HepG2 (cell line): ENCODE results near the gene SATB2. TPM values are rescaled to one million over a fixed set of nuclear protein-coding genes. Genes with fewer than 3 reads are reported as not detected.

ENCODE experiments used
- ATF1 ChIP-seq: IDR thresholded peaks from 2 replicates; pipeline ENCODE4 v1.6.1; 2016; ENCODE audit warnings: mild to moderate bottlenecking, control low read depth
- BRCA1 ChIP-seq: sonication (generic); formaldehyde crosslinking; IDR thresholded peaks from 2 replicates; pipeline ENCODE4 v1.4.0; 2020; ENCODE audit warnings: missing genetic modification reagents
- DRAP1 ChIP-seq: IDR thresholded peaks from 2 replicates; pipeline ENCODE4 v1.6.1; 2016; ENCODE audit warnings: missing genetic modification reagents, missing compliant biosample characterization
- FOXO1 ChIP-seq: sonication (generic); formaldehyde crosslinking; IDR thresholded peaks from 2 replicates; pipeline ENCODE4 v1.4.0; 2020; ENCODE audit warnings: missing genetic modification reagents
- GRHL1 ChIP-seq: sonication (generic); formaldehyde crosslinking; conservative IDR thresholded peaks from 2 replicates; pipeline ENCODE4 v1.8.0; 2022; ENCODE audit warnings: missing genetic modification reagents
- HNRNPUL1 ChIP-seq: fragments of 200-400 bp; formaldehyde crosslinking; IDR thresholded peaks from 2 replicates; pipeline ENCODE4 v1.6.1; 2017; ENCODE audit warnings: low read depth, mild to moderate bottlenecking, low read length, moderate library complexity
- KLF9 ChIP-seq: IDR thresholded peaks from 2 replicates; pipeline ENCODE4 v1.6.1; 2016; ENCODE audit warnings: low read depth
- LRRFIP1 ChIP-seq: sonication (generic); formaldehyde crosslinking; conservative IDR thresholded peaks from 2 replicates; pipeline ENCODE4 v1.4.0; 2020; ENCODE audit warnings: missing genetic modification reagents
- MYNN ChIP-seq: sonication (generic); formaldehyde crosslinking; IDR thresholded peaks from 2 replicates; pipeline ENCODE4 v1.4.0; 2020; ENCODE audit warnings: mild to moderate bottlenecking, low read depth, missing genetic modification reagents
- NBN ChIP-seq: fragments of 450-650 bp; conservative IDR thresholded peaks from 2 replicates; pipeline ENCODE4 v1.6.1; 2017
- PRMT3 ChIP-seq: sonication (generic); formaldehyde crosslinking; IDR thresholded peaks from 2 replicates; pipeline ENCODE4 v1.8.1; 2022; ENCODE audit warnings: low read depth, mild to moderate bottlenecking, moderate library complexity, missing genetic modification reagents, borderline replicate concordance
- REST ChIP-seq, 2 experiments: IDR thresholded peaks; 2 replicates each; pipeline ENCODE4 v1.6.1; 2011 to 2012; ENCODE audit warnings: low read length in 2 of 2, borderline replicate concordance in 1 of 2, low read depth in 1 of 2, mild to moderate bottlenecking in 1 of 2, moderate library complexity in 1 of 2
- SP140L ChIP-seq: sonication (generic); formaldehyde crosslinking; IDR thresholded peaks from 2 replicates; pipeline ENCODE4 v1.4.0; 2020; ENCODE audit warnings: missing genetic modification reagents, borderline replicate concordance
- ZC3H4 ChIP-seq: sonication (generic); formaldehyde crosslinking; IDR thresholded peaks from 2 replicates; pipeline ENCODE4 v1.4.0; 2020; ENCODE audit warnings: missing genetic modification reagents, borderline replicate concordance
- ZNF160 ChIP-seq: sonication (generic); formaldehyde crosslinking; IDR thresholded peaks from 2 replicates; pipeline ENCODE4 v1.8.0; 2022; ENCODE audit warnings: mild to moderate bottlenecking, inconsistent platforms, missing genetic modification reagents
- ZNF33B ChIP-seq: sonication (generic); formaldehyde crosslinking; IDR thresholded peaks from 2 replicates; pipeline ENCODE4 v1.5.1; 2020; ENCODE audit warnings: mild to moderate bottlenecking, missing genetic modification reagents
- ZNF557 ChIP-seq: sonication (generic); formaldehyde crosslinking; IDR thresholded peaks from 2 replicates; pipeline ENCODE4 v1.4.0; 2020; ENCODE audit warnings: missing genetic modification reagents
- ZNF782 ChIP-seq: sonication (generic); formaldehyde crosslinking; IDR thresholded peaks from 2 replicates; pipeline ENCODE4 v1.4.0; 2020; ENCODE audit warnings: missing genetic modification reagents, mild to moderate bottlenecking, borderline replicate concordance
- ZXDC ChIP-seq: sonication (generic); formaldehyde crosslinking; IDR thresholded peaks from 2 replicates; pipeline ENCODE4 v1.5.0; 2020; ENCODE audit warnings: mild to moderate bottlenecking, missing genetic modification reagents
- polyA plus RNA-seq, 8 experiments: library from polyadenylated mRNA; depleted of rRNA in 3 of 8; stranded (reverse) in 7 of 8; unstranded in 1 of 8; fragments of >200 nt; fragmentation: Illumina TruSeq in 4 of 8; extraction: Trizol in 4 of 8; gene quantifications; 2 replicates each; pipeline versions ENCODE4 v1.2.1 to v1.2.3, GENCODE V29; 2011 to 2016; ENCODE audit warnings: low read depth in 4 of 8, missing spikeins in 1 of 8, mixed read lengths in 1 of 8; ENCODE audit not compliant: insufficient read depth in 1 of 8
- total RNA-seq, 5 experiments: library from RNA; depleted of rRNA; stranded (reverse); fragments of >200 nt; fragmentation: Illumina TruSeq; extraction: Trizol; gene quantifications; 2 replicates each; pipeline ENCODE4 v1.2.3, GENCODE V29; 2016; ENCODE audit warnings: low read depth in 1 of 5

The SATB2 gene
- total and polyA plus RNA-seq, 2 of the 13 experiments (the other 11 are each of a cell fraction or from before 2014, with no cell fraction given) = 2.5 to 5.5 TPM

GRCh38 chr2:199462956-199463692 is 5.4 kb upstream of the SATB2 start (continued):
- no peak for TF ChIP-seq MYNN (CRISPR knock-in tag)
- no peak for TF ChIP-seq ZXDC (CRISPR knock-in tag)
- TF ChIP-seq DRAP1 (CRISPR knock-in tag) = no peak
- peak; percentile 41; the same call in 1 of the 2 replicates for TF ChIP-seq ZNF160
- peak; percentile 57 for TF ChIP-seq ZNF782 (CRISPR knock-in tag)
- TF ChIP-seq LRRFIP1 = no peak
- peak; percentile 85; the same call in 1 of the 2 replicates for TF ChIP-seq ZNF33B
- TF ChIP-seq REST (IDR thresholded peaks at IDR 0.05; ENCODE audit: borderline replicate concordance in 1 of 2, low read depth in 1 of 2, low read length in 2 of 2) = no peak
- no peak for TF ChIP-seq HNRNPUL1
- no peak for TF ChIP-seq SP140L (CRISPR knock-in tag)
- TF ChIP-seq NBN = no peak
- no peak for TF ChIP-seq ZC3H4
- TF ChIP-seq ATF1 (CRISPR knock-in tag) = no peak
- peak; percentile 59 for TF ChIP-seq FOXO1 (CRISPR knock-in tag)
- TF ChIP-seq BRCA1 = no peak
- TF ChIP-seq GRHL1 (CRISPR knock-in tag) = no peak
- TF ChIP-seq KLF9 (CRISPR knock-in tag) = no peak
- TF ChIP-seq ZNF557 (CRISPR knock-in tag) = no peak
- no peak for TF ChIP-seq PRMT3 (CRISPR knock-in tag)
